HG03060 (cell line): Measurements from ENCODE around the gene GAMT.

Experiments
- ATAC-seq: cut with Tn5 transposase; IDR thresholded peaks from one replicate; pipeline ENCODE4 v1.9.1; 2021; ENCODE audit warnings: low read depth, moderate number of reproducible peaks; ENCODE audit not compliant: unreplicated experiment

GAMT gene

GRCh38 chr19:1369214-1369805 lies 32.0 kb downstream of the GAMT start:
- no peak for ATAC-seq

GRCh38 chr19:1366899-1367870 lies 34.2 kb downstream of the GAMT start:
- no peak for ATAC-seq

DNA sequence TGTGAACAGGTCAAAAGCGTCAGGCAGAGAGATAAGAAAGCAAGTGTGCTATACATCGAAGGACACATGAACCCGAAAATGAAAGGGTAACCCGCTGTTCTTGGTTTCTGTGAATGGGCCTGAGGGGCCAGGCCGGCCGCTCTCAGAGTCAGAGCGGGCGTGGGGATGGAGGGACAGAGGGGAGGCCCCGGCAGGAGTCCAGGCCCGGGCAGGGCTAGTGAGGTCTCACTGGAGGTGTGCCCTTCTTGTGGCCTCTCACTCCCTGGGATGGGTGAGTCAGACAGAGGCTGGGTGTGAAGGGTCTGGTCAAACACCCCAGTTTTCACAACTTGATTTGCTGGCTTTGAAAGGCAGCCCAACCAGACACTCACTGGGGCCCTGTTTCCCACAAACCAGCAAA lies 35.0 kb downstream of the GAMT start:
- no peak for ATAC-seq

- no peak for ATAC-seq
Observed at GRCh38 chr19:1365319-1366269, 35.7 kb downstream of the GAMT start.

GRCh38 chr19:1364070-1364704 lies 37.2 kb downstream of the GAMT start:
- no peak for ATAC-seq

DNA sequence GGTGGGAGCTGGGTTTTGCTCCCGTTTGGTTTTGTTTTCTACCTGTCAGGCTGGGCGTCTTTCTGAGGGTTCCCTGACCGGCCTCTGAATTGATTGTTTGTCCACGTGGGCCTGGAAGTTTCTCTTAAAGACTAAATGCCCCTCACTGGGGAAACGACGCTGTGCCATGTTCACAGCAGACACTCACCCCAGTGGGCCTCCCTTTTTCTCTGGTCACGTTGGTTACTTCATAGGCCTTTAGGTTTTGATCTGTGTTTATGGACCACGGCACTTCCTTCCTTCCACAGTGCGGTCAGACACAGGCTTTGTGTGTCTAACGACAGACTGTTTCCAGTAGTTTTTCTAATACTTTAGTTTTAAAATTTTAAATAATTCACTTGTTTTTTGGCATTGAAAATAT lies 37.7 kb downstream of the GAMT start:
- ATAC-seq: no peak

DNA sequence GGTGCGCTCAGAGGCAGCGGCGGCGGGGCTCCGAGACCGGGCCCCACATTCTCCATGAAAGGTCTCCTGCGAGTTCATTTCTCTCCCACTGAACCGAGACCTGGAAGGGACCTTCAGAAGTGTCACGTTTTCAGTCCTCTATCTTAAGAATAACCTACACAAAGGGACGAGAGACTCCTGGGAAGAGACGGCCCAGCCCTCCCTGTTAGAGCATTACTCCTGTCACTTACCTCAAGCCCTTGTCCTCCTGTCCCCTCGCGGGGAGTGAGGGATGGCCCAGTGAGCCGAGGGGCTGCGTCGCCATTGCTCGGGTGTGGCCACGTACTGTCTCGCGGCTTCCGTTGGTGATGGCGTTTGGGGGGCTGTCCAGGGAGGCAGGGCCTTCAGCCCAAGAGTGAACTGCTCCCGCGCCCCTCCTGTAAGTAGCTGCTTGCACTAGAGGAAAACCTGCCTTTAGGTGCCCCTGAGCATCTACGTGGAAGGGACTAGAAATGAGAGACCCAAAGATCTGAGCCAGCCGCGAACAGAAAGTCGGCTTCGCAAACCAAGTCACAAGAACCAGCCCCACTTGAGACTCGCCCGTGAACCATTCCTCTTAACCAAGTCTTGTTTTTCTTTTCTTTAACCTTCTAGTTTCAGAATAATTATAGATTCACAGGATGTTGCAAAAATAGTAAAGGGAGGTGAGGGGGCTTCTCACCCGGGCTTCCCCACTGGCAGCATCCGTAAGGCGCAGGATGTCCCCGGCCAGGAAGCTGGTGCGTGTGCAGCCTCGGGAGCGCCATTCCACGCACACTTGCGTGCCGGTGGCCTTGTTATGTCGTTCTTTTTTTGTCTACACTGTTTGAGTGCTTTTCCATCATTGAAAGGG lies 38.7 kb downstream of the GAMT start:
- ATAC-seq: no peak

DNA sequence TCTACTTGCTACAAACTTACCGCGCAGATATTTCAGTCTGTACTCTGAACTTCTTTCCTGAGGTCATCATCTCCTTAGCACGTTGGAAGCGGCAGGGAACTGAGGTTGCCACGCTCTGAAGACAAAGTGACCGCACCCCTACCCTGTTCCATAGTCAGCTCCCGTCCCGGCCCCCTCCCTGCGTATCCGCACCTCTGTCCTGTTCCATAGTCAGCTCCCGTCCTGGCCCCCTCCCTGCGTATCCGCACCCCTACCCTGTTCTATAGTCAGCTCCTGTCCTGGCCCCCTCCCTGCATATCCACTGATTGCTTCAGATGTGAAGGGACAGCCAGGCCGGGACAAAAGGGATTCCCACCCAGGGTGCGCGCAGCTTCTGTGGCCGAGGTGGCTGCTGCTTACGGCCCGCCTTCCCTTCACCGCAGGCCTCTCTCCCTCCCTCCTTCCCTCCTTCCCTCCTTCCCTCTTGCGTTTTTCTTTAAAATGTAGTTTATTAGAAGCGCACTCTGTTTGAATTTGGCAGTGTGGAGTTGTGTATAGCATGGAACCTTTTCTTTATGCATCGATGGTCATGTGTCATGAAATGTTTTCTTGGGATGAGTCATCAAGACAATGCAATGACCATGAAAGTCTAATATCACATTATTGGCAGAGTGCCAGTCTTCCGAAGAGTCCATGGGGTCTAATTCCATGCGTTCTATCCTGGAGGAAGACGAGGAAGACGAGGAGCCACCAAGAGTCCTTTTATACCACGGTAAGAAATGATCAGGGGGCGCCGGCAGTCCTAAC lies 39.5 kb downstream of the GAMT start:
- ATAC-seq: no peak

- ATAC-seq: no peak
Observed at GRCh38 chr19:1360818-1361461, 40.4 kb downstream of the GAMT start.

DNA sequence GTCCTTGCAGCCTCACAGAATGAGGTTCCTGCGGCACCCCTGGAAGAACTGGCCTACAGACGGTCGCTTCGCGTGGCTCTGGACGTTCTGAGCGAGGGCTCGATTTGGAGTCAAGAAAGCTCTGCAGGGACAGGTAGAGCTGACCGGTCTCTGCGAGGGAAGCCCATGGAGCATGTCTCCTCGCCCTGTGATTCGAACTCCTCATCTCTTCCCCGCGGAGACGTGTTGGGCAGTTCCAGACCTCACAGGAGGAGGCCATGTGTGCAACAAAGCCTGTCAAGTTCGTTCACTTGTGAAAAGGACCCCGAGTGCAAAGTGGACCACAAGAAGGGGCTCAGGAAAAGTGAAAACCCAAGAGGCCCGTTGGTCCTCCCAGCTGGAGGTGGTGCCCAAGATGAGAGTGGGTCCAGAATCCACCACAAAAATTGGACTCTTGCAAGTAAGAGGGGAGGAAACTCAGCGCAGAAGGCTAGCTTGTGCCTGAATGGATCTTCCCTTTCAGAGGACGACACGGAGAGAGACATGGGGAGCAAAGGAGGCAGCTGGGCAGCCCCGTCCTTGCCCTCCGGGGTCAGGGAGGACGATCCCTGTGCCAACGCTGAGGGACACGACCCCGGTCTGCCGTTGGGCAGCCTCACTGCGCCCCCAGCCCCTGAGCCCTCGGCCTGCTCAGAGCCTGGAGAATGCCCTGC lies 41.1 kb downstream of the GAMT start:
- no peak for ATAC-seq

DNA sequence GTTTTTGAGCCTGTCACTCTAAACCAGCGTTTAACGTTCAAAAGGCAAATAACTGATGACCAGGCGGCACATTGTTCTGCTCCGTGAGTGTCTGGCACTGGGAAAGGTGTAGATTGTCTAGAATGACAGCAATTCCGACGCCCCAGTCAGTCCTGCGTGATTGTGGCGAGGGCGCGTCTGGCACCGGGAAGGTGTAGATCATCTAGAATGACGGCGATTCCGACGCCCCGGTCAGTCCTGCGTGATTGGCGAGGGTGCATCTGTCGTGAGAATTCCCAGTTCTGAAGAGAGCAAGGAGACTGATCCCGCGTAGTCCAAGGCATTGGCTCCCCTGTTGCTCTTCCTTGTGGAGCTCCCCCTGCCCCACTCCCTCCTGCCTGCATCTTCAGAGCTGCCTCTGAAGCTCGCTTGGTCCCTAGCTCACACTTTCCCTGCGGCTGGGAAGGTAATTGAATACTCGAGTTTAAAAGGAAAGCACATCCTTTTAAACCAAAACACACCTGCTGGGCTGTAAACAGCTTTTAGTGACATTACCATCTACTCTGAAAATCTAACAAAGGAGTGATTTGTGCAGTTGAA lies 43.7 kb downstream of the GAMT start:
- no peak for ATAC-seq

- ATAC-seq: no peak
Observed at GRCh38 chr19:1356508-1356865, 44.9 kb downstream of the GAMT start.

DNA sequence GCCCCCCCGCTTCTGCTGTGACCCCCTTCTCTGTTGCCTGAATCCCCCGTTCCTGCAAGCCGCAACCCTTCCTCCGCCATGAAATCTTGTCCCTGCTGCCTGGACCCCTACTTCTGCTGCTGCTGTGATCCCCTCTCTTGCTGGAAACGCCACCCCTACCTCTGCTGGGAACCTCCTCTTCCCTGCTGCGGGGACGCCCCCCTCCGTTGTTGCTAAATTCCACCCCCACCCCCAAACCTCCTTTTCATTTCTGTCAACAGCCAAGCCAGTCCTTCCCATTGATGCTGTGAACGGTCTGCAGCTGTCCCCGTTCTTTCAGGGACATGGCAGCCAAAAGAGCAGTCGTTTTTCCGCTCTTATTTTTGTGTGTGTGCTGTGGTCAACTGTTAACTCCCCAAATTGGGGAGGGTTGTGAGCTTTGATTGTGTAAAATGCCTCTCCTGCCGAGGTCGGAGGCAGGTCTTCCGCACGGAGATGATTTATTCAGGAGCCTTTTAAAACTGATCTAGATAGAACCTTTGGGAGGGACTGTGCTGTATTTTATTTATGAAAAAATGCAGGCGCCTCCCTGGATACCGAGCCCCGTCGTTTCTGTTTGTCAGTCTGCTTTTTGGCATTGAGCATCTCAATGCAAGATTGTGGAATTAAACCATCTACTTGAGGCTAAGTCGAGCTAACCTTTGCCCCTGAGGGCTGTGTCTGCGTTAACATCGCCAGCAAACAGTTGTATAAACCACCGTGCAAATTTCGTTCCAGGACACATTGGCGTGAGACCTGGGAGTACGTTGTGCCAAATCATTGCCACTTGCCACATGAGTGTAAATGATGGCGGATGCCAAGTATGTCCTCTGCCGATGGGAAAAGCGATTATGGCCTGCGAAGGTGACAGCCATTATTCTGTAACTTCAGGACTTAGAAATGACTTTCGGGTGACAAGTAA lies 45.5 kb downstream of the GAMT start:
- no peak for ATAC-seq

GRCh38 chr19:1354970-1355567 lies 46.3 kb downstream of the GAMT start:
- ATAC-seq: no peak

DNA sequence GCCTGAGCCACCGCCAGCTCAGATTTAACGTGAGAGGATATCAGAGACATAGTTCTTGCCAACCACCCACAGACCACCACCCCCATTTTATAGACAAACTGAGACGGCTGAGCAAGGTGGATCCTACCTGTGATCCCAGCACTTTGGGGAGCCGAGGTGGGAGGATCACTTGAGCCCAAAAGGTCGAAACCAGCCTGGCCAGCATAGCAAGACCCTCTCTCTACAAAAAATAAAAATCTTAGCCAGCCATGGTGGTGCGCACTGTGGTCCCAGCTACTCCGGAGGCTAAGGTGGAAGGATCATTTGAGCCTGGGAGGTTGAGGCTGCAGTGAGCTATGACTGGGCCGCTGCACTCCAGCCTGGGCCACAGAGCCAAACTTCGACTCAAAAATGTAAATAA lies 48.2 kb downstream of the GAMT start:
- no peak for ATAC-seq

DNA sequence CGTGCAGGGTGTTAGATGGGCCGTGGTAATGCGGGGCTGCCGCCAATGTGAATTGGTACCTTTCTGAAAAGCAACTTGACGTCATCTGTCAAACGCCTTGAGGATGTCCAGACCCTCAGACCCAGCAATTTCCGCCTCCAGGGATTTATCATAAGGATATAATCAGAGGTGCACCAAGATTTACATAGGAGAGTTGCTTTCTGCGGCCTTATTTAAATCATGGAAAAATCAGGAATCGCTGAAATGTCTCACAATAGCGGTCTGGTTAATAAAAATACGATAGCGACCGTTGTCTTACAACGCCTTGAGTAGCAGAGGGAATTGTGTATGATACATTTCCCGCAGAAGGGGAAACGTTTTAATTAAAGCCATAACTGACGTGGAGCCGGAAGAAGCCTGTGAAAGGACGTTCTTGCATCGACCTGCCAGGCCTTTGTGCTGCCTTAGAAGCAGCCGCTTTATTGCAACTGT lies 49.9 kb downstream of the GAMT start:
- no peak for ATAC-seq
